Uterus (tissue), 4 donors: Measurements from ENCODE around the gene HERC4. TPM values are rescaled to one million over a fixed set of nuclear protein-coding genes. Genes with fewer than 3 reads are reported as not detected.

ENCODE experiments used
- DNase-seq, 2 donors: peaks; one replicate each; pipeline ENCODE4 v3.0.0-alpha.2; 2019 to 2020
- H3K27ac ChIP-seq, 2 donors: fragments of 200-600 bp; sonication (generic); 1 replicate in 1 of 2; 2 replicates in 1 of 2; pipeline ENCODE4 v1.5.1; 2016 to 2018
- H3K27me3 ChIP-seq, 2 donors: fragments of 200-600 bp; sonication (generic); one replicate each; pipeline ENCODE4 v1.5.1; 2018 to 2019; ENCODE audit warnings: control low read depth in 1 of 2
- H3K36me3 ChIP-seq, 2 donors: fragments of 200-600 bp; sonication (generic); one replicate each; pipeline ENCODE4 v1.5.1; 2019; ENCODE audit warnings: control low read depth in 1 of 2
- H3K4me1 ChIP-seq, 2 donors: fragments of 200-600 bp; sonication (generic); one replicate each; pipeline ENCODE4 v1.5.1; 2018 to 2019; ENCODE audit warnings: control low read depth in 1 of 2
- H3K4me3 ChIP-seq, 2 donors: fragments of 200-600 bp; sonication (generic); 1 replicate in 1 of 2; 2 replicates in 1 of 2; pipeline ENCODE4 v1.5.1; 2018 to 2019; ENCODE audit warnings: mild to moderate bottlenecking in 1 of 2
- H3K9me3 ChIP-seq, 2 donors: fragments of 200-600 bp; sonication (generic); one replicate each; pipeline ENCODE4 v1.5.1; 2019; ENCODE audit warnings: control low read depth in 1 of 2
- POLR2A ChIP-seq, 2 donors: fragments of 450-650 bp; IDR thresholded peaks; one replicate each; pipeline ENCODE4 v1.6.1; 2016; ENCODE audit warnings: antibody characterized with exemption in 2 of 2, mild to moderate bottlenecking in 1 of 2, moderate library complexity in 1 of 2
- intact Hi-C: fragments of 100-400 bp; cut with DNase I; formaldehyde crosslinking; loops from one replicate; pipeline ENCODE4 v1.15.1; 2023; ENCODE audit warnings: low total_unique reads
- total RNA-seq, 4 donors: library from RNA; depleted of rRNA in 3 of 4; stranded (reverse); fragments of >200 nt in 3 of 4; gene quantifications; one replicate each; pipeline versions ENCODE4 v1.1.0 to v1.2.4, GENCODE V29; 2014 to 2023
- TF ChIP-seq, protein P1 (sequence below), 4 experiments: fragments of 200-600 bp in 2 of 4; fragments of 450-650 bp in 2 of 4; sonication (generic) in 2 of 4; IDR thresholded peaks; one replicate each; pipeline ENCODE4 v1.5.1; 2016 to 2019; ENCODE audit warnings: antibody characterized with exemption in 4 of 4, mild to moderate bottlenecking in 2 of 4, moderate library complexity in 1 of 4
- donor health status: DM: yes; HTN: yes; CAD: no.

The HERC4 gene
- total RNA-seq, 4 donors from 2014 or later: 31.8 to 119 (median 56.2) TPM

DNA sequence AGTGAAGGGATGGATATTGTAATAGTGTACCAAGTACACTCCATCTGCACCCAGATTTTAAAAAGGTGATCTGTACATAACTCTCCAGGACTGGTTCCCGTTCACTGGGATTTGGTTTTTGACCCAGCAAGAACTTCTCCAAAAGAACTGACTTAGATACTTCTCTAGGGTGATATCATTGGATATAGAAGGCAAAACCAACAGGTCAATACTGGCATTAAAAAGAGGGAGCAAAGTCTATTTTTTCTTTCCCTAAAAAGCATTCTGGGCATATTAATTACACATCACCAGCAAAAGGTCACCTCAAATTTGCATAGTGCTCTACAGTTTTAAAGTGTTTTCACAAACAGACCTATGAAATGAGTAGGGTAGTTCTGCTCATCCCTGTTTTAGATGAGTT is 37.8 kb upstream of the HERC4 start:
- Histone ChIP-seq H3K27ac (no peak overlapping the region), H3K36me3 (no peaks in the 10 kb centered on the region), H3K27me3 (no peaks in the 10 kb centered on the region), H3K4me3 (no peak overlapping the region), H3K9me3 (no peaks in the 10 kb centered on the region), H3K4me1 (no peaks in the 10 kb centered on the region)
- no peak for DNase-seq
- intact Hi-C loops: no loop called here
- no peak for TF ChIP-seq POLR2A (IDR thresholded peaks at IDR 0.05)
- TF ChIP-seq, protein P1, sequence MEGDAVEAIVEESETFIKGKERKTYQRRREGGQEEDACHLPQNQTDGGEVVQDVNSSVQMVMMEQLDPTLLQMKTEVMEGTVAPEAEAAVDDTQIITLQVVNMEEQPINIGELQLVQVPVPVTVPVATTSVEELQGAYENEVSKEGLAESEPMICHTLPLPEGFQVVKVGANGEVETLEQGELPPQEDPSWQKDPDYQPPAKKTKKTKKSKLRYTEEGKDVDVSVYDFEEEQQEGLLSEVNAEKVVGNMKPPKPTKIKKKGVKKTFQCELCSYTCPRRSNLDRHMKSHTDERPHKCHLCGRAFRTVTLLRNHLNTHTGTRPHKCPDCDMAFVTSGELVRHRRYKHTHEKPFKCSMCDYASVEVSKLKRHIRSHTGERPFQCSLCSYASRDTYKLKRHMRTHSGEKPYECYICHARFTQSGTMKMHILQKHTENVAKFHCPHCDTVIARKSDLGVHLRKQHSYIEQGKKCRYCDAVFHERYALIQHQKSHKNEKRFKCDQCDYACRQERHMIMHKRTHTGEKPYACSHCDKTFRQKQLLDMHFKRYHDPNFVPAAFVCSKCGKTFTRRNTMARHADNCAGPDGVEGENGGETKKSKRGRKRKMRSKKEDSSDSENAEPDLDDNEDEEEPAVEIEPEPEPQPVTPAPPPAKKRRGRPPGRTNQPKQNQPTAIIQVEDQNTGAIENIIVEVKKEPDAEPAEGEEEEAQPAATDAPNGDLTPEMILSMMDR (IDR thresholded peaks at IDR 0.05): no peak

- TF ChIP-seq, protein P1 (IDR thresholded peaks at IDR 0.05): no peak
- no peak for TF ChIP-seq POLR2A (IDR thresholded peaks at IDR 0.05)
- Histone ChIP-seq H3K4me1 (no peaks in the 10 kb centered on the region), H3K27me3 (no peaks in the 10 kb centered on the region), H3K4me3 (no peak overlapping the region), H3K27ac (no peak overlapping the region), H3K36me3 (no peaks in the 10 kb centered on the region), H3K9me3 (no peaks in the 10 kb centered on the region)
- no peak for DNase-seq
- intact Hi-C loops: no loop called here
These were observed 36.5 kb upstream of the HERC4 start for GRCh38 chr10:68111584-68111983.

GRCh38 chr10:68110027-68110426 is 34.9 kb upstream of the HERC4 start:
- no peak overlapping the region for H3K4me3 ChIP-seq
- DNase-seq: no peak
- H3K27ac ChIP-seq: no peak overlapping the region
- TF ChIP-seq, protein P1 (IDR thresholded peaks at IDR 0.05): no peak
- TF ChIP-seq POLR2A (IDR thresholded peaks at IDR 0.05): no peak
- H3K4me1 ChIP-seq: no peaks in the 10 kb centered on the region
- no peaks in the 10 kb centered on the region for H3K27me3 ChIP-seq
- H3K9me3 ChIP-seq: no peaks in the 10 kb centered on the region
- no peaks in the 10 kb centered on the region for H3K36me3 ChIP-seq
- intact Hi-C loops: no loop called here

- Histone ChIP-seq H3K27ac (no peak within 1 kb of the TSS), H3K27me3 (no peaks in the 10 kb centered on the region), H3K36me3 (no peaks in the 10 kb centered on the region), H3K4me3 (no peak within 1 kb of the TSS), H3K9me3 (no peaks in the 10 kb centered on the region), H3K4me1 (no peaks in the 10 kb centered on the region)
- intact Hi-C loops: no loop called here
- no peak for DNase-seq
- TF ChIP-seq, protein P1 (IDR thresholded peaks at IDR 0.05): no peak
- no peak for TF ChIP-seq POLR2A (IDR thresholded peaks at IDR 0.05)
These were observed 34.2 kb upstream of the HERC4 start, which contains the start of gene MYPN for GRCh38 chr10:68109331-68109730. TSS of gene MYPN (plus strand) at chr10:68109488. CDS start at chr10:68121439, 11,951 bp downstream.

GRCh38 chr10:68108653-68109052 is 33.6 kb upstream of the HERC4 start:
- H3K4me3 ChIP-seq: no peak overlapping the region
- H3K27me3 ChIP-seq: no peaks in the 10 kb centered on the region
- intact Hi-C loops: no loop called here
- no peak for TF ChIP-seq POLR2A (IDR thresholded peaks at IDR 0.05)
- TF ChIP-seq, protein P1 (IDR thresholded peaks at IDR 0.05): no peak
- H3K9me3 ChIP-seq: no peaks in the 10 kb centered on the region
- no peaks in the 10 kb centered on the region for H3K36me3 ChIP-seq
- no peaks in the 10 kb centered on the region for H3K4me1 ChIP-seq
- H3K27ac ChIP-seq: no peak overlapping the region
- no peak for DNase-seq
